Heart right ventricle (tissue), 16 donors: ENCODE measurements around the gene USP44. TPM values are rescaled to one million over a fixed set of nuclear protein-coding genes. Genes with fewer than 3 reads are reported as not detected.

Source experiments
- ATAC-seq, 8 donors: fragments of 200-7000 bp; cut with Tn5 transposase; one replicate each; pipeline ENCODE4 v1.9.1; 2020; ENCODE audit warnings: mild to moderate bottlenecking in 8 of 8, moderate library complexity in 8 of 8, moderate number of reproducible peaks in 1 of 8
- DNase-seq, 2 donors: peaks; one replicate each; pipeline ENCODE4 v3.0.0-alpha.2; 2020
- H3K27ac ChIP-seq, 10 donors: fragments of 200-600 bp; sonication (generic) in 2 of 10; one replicate each; pipeline versions ENCODE4 v1.5.0 to v1.8.0; 2020 to 2022; ENCODE audit warnings: mild to moderate bottlenecking in 3 of 10
- H3K27me3 ChIP-seq, 7 donors: fragments of 200-600 bp; one replicate each; pipeline ENCODE4 v1.8.0; 2021 to 2022; ENCODE audit warnings: mild to moderate bottlenecking in 2 of 7
- H3K36me3 ChIP-seq, 9 donors: fragments of 200-600 bp; sonication (generic) in 1 of 9; one replicate each; pipeline versions ENCODE4 v1.5.0 to v1.8.0; 2020 to 2022; ENCODE audit warnings: mild to moderate bottlenecking in 2 of 9
- H3K4me1 ChIP-seq, 9 donors: fragments of 200-600 bp; sonication (generic) in 1 of 9; one replicate each; pipeline versions ENCODE4 v1.5.0 to v1.8.0; 2020 to 2022; ENCODE audit warnings: mild to moderate bottlenecking in 4 of 9
- H3K4me3 ChIP-seq, 10 donors: fragments of 200-600 bp; sonication (generic) in 2 of 10; one replicate each; pipeline versions ENCODE4 v1.5.0 to v1.8.0; 2020 to 2022; ENCODE audit warnings: mild to moderate bottlenecking in 7 of 10, moderate library complexity in 2 of 10
- H3K9me3 ChIP-seq, 11 donors: fragments of 200-600 bp in 10 of 11; sonication (generic) in 2 of 11; one replicate each; pipeline versions ENCODE4 v1.5.0 to v1.8.0; 2013 to 2022; ENCODE audit warnings: mild to moderate bottlenecking in 2 of 11, control low read depth in 1 of 11, moderate library complexity in 1 of 11
- CTCF ChIP-seq, 9 donors: fragments of 200-600 bp; sonication (generic) in 2 of 9; IDR thresholded peaks; one replicate each; pipeline versions ENCODE4 v1.5.0 to v1.8.0; 2021 to 2022; ENCODE audit warnings: antibody characterized with exemption in 9 of 9, mild to moderate bottlenecking in 5 of 9, moderate library complexity in 1 of 9
- WGBS, 2 donors: extraction: QIAGEN DNeasy Blood & Tissue Kit; methylation state at CpG; one replicate each; pipeline ENCODE4 v1.1.7; 2013; ENCODE audit warnings: inconsistent platforms in 1 of 2; 5-methylcytosine and 5-hydroxymethylcytosine counted together
- intact Hi-C, 10 donors: fragments of 100-400 bp; cut with DNase I; formaldehyde crosslinking; loops; one replicate each; pipeline versions ENCODE4 v1.11.1 to v1.14.2; 2022
- polyA plus RNA-seq, 2 donors: library from polyadenylated mRNA; stranded (reverse); fragments of 200-250 nt; gene quantifications; one replicate each; pipeline ENCODE4 v1.2.3, GENCODE V29; 2013
- total RNA-seq, 10 donors: library from RNA; stranded (reverse); fragmentation: NEBNext Ultra II Directional in 3 of 10; extraction: Animal tissue kit (Norgen Biotek cat#: 25700) in 3 of 10; gene quantifications; one replicate each; pipeline versions ENCODE4 v1.2.1 to v1.2.4, GENCODE V29; 2021 to 2023
- donor health status: Arrhythmogenic right ventricular cardiomyopathy.
- donor health status: ischemic (EF 13 %, LVEDD 7.1; RV severe dilation, severe dysfunction).
- donor health status: healthy with polysubstance abuse.
- donor health status: DM: no; HTN: yes; CAD: no.
- donor health status: DM: no; HTN: no; CAD: no.
- donor health status: ischemic (EF 25% LVEDD 6.9; RV normal size, moderate dysfunction).
- donor health status: ischemic (EF 25% LVEDD 5.7; RV mildly dilated, moderate dysfunction).
- donor health status: healthy.
- donor health status: DM: yes; HTN: yes; CAD: no.
- donor health status: Ischemic cardiomyopathy.
- donor health status: ischemic (EF 35%, LVEDD 5.7; RV mildly dilated, moderate dysfunction).
- donor health status: nonischemic (EF 11% LVEDD 7.7; RV severe dilation, severe dysfunction).
- donor health status: DM: yes; HTN: yes; CAD: no.
- donor health status: PGD.
- donor health status: ischemic (EF 29% LVEDD 5.4; RV normal size, mild dysfunction).
- donor health status: nonischemic (EF 23%, LVEDD 6.1; RV moderate dilation, normal function).

Gene USP44
- total and polyA plus RNA-seq, 12 donors: 0.06 to 0.89 (median 0.31) TPM; not detected in 1

- ATAC-seq (no peak), DNase-seq (no peak)
- H3K27ac ChIP-seq: no peak overlapping the region
- no peak for TF ChIP-seq CTCF (IDR thresholded peaks at IDR 0.05)
- intact Hi-C loops: no loop called here
- no peak overlapping the region for H3K4me3 ChIP-seq
- H3K9me3 ChIP-seq: no peaks in the 10 kb centered on the region
- no peaks in the 10 kb centered on the region for H3K4me1 ChIP-seq
- peaks cover 0 to 43% (median 26%) of the 10 kb centered on the region in 9 donors for H3K36me3 ChIP-seq
- no peaks in the 10 kb centered on the region for H3K27me3 ChIP-seq
These were observed 34.5 kb downstream of the USP44 start for GRCh38 chr12:95516757-95517156.

DNA sequence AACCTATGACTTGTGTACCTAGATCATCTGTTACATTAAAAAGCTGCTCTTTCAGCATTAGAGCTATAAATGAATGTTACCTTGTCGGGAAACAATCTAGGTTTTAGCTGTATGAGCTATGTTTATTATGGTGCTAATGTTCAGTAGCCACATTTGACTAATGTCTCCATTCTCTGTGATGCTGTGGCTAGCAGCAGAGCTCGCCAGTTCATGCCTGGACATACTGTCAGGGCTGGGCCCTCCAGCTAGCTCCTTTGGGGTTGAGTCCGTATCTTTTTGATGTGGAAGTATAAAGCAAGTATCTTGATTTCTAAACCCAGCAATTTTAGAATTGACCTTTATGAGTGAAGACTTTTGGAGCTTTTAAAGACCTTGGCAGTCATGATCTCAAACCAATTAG, 36.1 kb downstream of the USP44 start:
- H3K27me3 ChIP-seq: no peaks in the 10 kb centered on the region
- H3K9me3 ChIP-seq: no peaks in the 10 kb centered on the region
- H3K27ac ChIP-seq: no peak overlapping the region
- H3K36me3 ChIP-seq: peaks cover 0 to 56% (median 39%) of the 10 kb centered on the region in 9 donors
- intact Hi-C loops: no loop called here
- ATAC-seq (no peak), DNase-seq (no peak)
- no peak overlapping the region for H3K4me3 ChIP-seq
- TF ChIP-seq CTCF (IDR thresholded peaks at IDR 0.05): no peak
- WGBS, 2 donors: 98 to 100% methylated on average over 3 of the region's 3 CpGs
- no peaks in the 10 kb centered on the region for H3K4me1 ChIP-seq

- 92 to 98% methylated on average over 5 of the region's 5 CpGs for WGBS, 2 donors
- TF ChIP-seq CTCF (IDR thresholded peaks at IDR 0.05): no peak
- peaks cover 0 to 72% (median 40%) of the 10 kb centered on the region in 9 donors for H3K36me3 ChIP-seq
- no peaks in the 10 kb centered on the region for H3K27me3 ChIP-seq
- no peak overlapping the region for H3K4me3 ChIP-seq
- DNase-seq (no peak), ATAC-seq (no peak)
- H3K27ac ChIP-seq: no peak overlapping the region
- H3K4me1 ChIP-seq: no peaks in the 10 kb centered on the region
- H3K9me3 ChIP-seq: no peaks in the 10 kb centered on the region
- intact Hi-C loops: no loop called here
These were observed 37.7 kb downstream of the USP44 start for GRCh38 chr12:95513599-95513998.

DNA sequence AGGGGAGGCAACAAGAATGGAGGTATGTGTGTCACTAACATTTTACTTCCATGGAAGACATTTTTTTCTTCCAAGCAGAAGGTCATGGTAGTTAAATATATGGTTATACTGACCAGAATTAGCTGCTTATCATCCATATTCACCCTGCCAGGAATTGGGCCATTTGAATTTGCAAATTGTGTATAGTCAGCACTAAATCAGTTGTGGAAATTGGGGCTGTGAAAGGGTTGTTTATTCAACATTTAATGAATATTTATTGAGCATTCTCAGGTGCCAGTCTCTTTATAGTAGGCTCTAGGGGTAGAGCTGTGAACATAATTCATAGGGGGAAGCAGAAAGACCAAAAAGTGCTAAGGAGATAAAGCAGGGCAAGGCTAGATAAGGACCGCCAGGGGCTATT, 39.3 kb downstream of the USP44 start:
- Histone ChIP-seq H3K4me1 (no peaks in the 10 kb centered on the region), H3K4me3 (no peak overlapping the region), H3K9me3 (no peaks in the 10 kb centered on the region), H3K27me3 (no peaks in the 10 kb centered on the region), H3K36me3 (peaks cover 0 to 89% (median 51%) of the 10 kb centered on the region in 9 donors), H3K27ac (no peak overlapping the region)
- ATAC-seq (no peak), DNase-seq (no peak)
- intact Hi-C loops: no loop called here
- 73 to 91% methylated on average over 1 of the region's 1 CpG for WGBS, 2 donors
- TF ChIP-seq CTCF (IDR thresholded peaks at IDR 0.05): no peak
